ENCODE data around the gene USP2.

The USP2 gene

GRCh38 chr11:119355091-119355843 is 26.2 kb downstream of the USP2 start:
- no peak for TF ChIP-seq CTCF (IDR thresholded peaks at IDR 0.05)
- peaks cover 86% of the 10 kb centered on the region for H3K27me3 ChIP-seq
- H3K4me3 ChIP-seq (ENCODE audit: low read depth in 1 of 2, low read length in 1 of 2) = no peak overlapping the region

GRCh38 chr11:119352857-119353260 is 28.6 kb downstream of the USP2 start:
- H3K4me3 ChIP-seq (ENCODE audit: low read depth in 1 of 2, low read length in 1 of 2) = no peak overlapping the region
- no peaks in the 10 kb centered on the region for H3K9me3 ChIP-seq
- H3K36me3 ChIP-seq = no peaks in the 10 kb centered on the region
- H3K27ac ChIP-seq = no peak overlapping the region
- H3K27me3 ChIP-seq = peaks cover 75% of the 10 kb centered on the region
- H3K4me1 ChIP-seq (ENCODE audit: control insufficient read depth in 1 of 2, insufficient read depth in 1 of 2, low read depth in 1 of 2, low read length in 1 of 2) = peaks cover 8 to 10% of the 10 kb centered on the region in 2 experiments
- TF ChIP-seq CTCF (IDR thresholded peaks at IDR 0.05) = no peak

More at GRCh38 chr11:119355091-119355843, 26.2 kb downstream of the USP2 start:
- Histone ChIP-seq H3K9me3 (no peaks in the 10 kb centered on the region), H3K36me3 (no peaks in the 10 kb centered on the region), H3K4me1 (ENCODE audit: control insufficient read depth in 1 of 2, insufficient read depth in 1 of 2, low read depth in 1 of 2, low read length in 1 of 2) (peaks cover 8 to 10% of the 10 kb centered on the region in 2 experiments), H3K27ac (no peak overlapping the region)

GRCh38 chr11:119351232-119351631 is 30.3 kb downstream of the USP2 start:
- Histone ChIP-seq H3K4me3 (ENCODE audit: low read depth in 1 of 2, low read length in 1 of 2) (no peak overlapping the region), H3K4me1 (ENCODE audit: control insufficient read depth in 1 of 2, insufficient read depth in 1 of 2, low read depth in 1 of 2, low read length in 1 of 2) (peaks cover 2 to 3% of the 10 kb centered on the region in 2 experiments), H3K27ac (no peak overlapping the region), H3K9me3 (no peaks in the 10 kb centered on the region), H3K36me3 (no peaks in the 10 kb centered on the region), H3K27me3 (peaks cover 75% of the 10 kb centered on the region)
- no peak for TF ChIP-seq CTCF (IDR thresholded peaks at IDR 0.05)

- no peaks in the 10 kb centered on the region for H3K36me3 ChIP-seq
- no peak overlapping the region for H3K27ac ChIP-seq
- no peak overlapping the region for H3K4me3 ChIP-seq (ENCODE audit: low read depth in 1 of 2, low read length in 1 of 2)
- H3K4me1 ChIP-seq (ENCODE audit: control insufficient read depth in 1 of 2, insufficient read depth in 1 of 2, low read depth in 1 of 2, low read length in 1 of 2) = no peaks in the 10 kb centered on the region
- H3K27me3 ChIP-seq = peaks cover 75% of the 10 kb centered on the region
- no peak for TF ChIP-seq CTCF (IDR thresholded peaks at IDR 0.05)
- H3K9me3 ChIP-seq = no peaks in the 10 kb centered on the region
Observed at GRCh38 chr11:119350302-119350701, 31.2 kb downstream of the USP2 start.

- Histone ChIP-seq H3K27ac (no peak overlapping the region), H3K4me3 (ENCODE audit: low read depth in 1 of 2, low read length in 1 of 2) (no peak overlapping the region), H3K9me3 (no peaks in the 10 kb centered on the region), H3K4me1 (ENCODE audit: control insufficient read depth in 1 of 2, insufficient read depth in 1 of 2, low read depth in 1 of 2, low read length in 1 of 2) (no peaks in the 10 kb centered on the region), H3K27me3 (peaks cover 79% of the 10 kb centered on the region), H3K36me3 (no peaks in the 10 kb centered on the region)
- no peak for TF ChIP-seq CTCF (IDR thresholded peaks at IDR 0.05)
Observed at GRCh38 chr11:119347940-119348605, 33.4 kb downstream of the USP2 start.
